VCaP (cell line): ENCODE data around the gene TTC34.

Experiments
- H3K27ac ChIP-seq: fragments of 450-650 bp; 2 replicates; pipeline ENCODE4 v1.5.1; 2017
- CTCF ChIP-seq: fragments of 450-650 bp; conservative IDR thresholded peaks from 2 replicates; pipeline ENCODE4 v1.5.1; 2017; ENCODE audit warnings: mild to moderate bottlenecking, moderate library complexity

Gene TTC34

GRCh38 chr1:2796890-2797740 is 4.4 kb downstream of the TTC34 start:
- H3K27ac ChIP-seq = no peak overlapping the region
- no peak for TF ChIP-seq CTCF

GRCh38 chr1:2795926-2796325 is 5.6 kb downstream of the TTC34 start:
- H3K27ac ChIP-seq = no peak overlapping the region
- no peak for TF ChIP-seq CTCF

GRCh38 chr1:2791027-2791760 is 10.3 kb downstream of the TTC34 start:
- no peak for TF ChIP-seq CTCF
- H3K27ac ChIP-seq = no peak overlapping the region

- no peak overlapping the region for H3K27ac ChIP-seq
- TF ChIP-seq CTCF = no peak
Observed at GRCh38 chr1:2789986-2790581, 11.4 kb downstream of the TTC34 start.

- H3K27ac ChIP-seq = no peak overlapping the region
- no peak for TF ChIP-seq CTCF
Observed at GRCh38 chr1:2789164-2789985, 12.1 kb downstream of the TTC34 start.

GRCh38 chr1:2788506-2789163 is 12.9 kb downstream of the TTC34 start:
- no peak overlapping the region for H3K27ac ChIP-seq
- no peak for TF ChIP-seq CTCF
